HEK293 (cell line): ENCODE data around the gene EBF4.

Source experiments
- KLF8 ChIP-seq: fragments of 450-650 bp; formaldehyde crosslinking; IDR thresholded peaks from 2 replicates; pipeline ENCODE4 v1.5.1; 2016; ENCODE audit warnings: missing biosample characterization, missing genetic modification characterization
- KLF9 ChIP-seq: fragments of 450-650 bp; formaldehyde crosslinking; IDR thresholded peaks from 2 replicates; pipeline ENCODE4 v1.5.1; 2016; ENCODE audit warnings: missing biosample characterization, missing genetic modification characterization, low read depth
- SALL2 ChIP-seq: fragments of 450-650 bp; formaldehyde crosslinking; IDR thresholded peaks from 2 replicates; pipeline ENCODE4 v1.5.0; 2017; ENCODE audit warnings: missing biosample characterization, mild to moderate bottlenecking, missing genetic modification characterization, borderline replicate concordance
- TRIM28 ChIP-seq: IDR thresholded peaks from 2 replicates; pipeline ENCODE4 v1.6.1; 2011; ENCODE audit warnings: low read length, control low read depth, borderline replicate concordance
- ZBTB17 ChIP-seq: fragments of 450-650 bp; formaldehyde crosslinking; IDR thresholded peaks from 2 replicates; pipeline ENCODE4 v1.5.1; 2016; ENCODE audit warnings: missing biosample characterization, missing genetic modification characterization
- ZBTB21 ChIP-seq: fragments of 450-650 bp; formaldehyde crosslinking; IDR thresholded peaks from 2 replicates; pipeline ENCODE4 v1.5.1; 2017; ENCODE audit warnings: missing biosample characterization, missing genetic modification characterization
- ZBTB8A ChIP-seq: fragments of 450-650 bp; formaldehyde crosslinking; IDR thresholded peaks from 2 replicates; pipeline ENCODE4 v1.5.1; 2016; ENCODE audit warnings: missing biosample characterization, missing genetic modification characterization
- ZFP69B ChIP-seq: fragments of 450-650 bp; formaldehyde crosslinking; IDR thresholded peaks from 2 replicates; pipeline ENCODE4 v1.5.1; 2016; ENCODE audit warnings: missing biosample characterization, missing genetic modification characterization
- ZNF184 ChIP-seq: fragments of 450-650 bp; IDR thresholded peaks from 2 replicates; pipeline ENCODE4 v1.5.1; 2018; ENCODE audit warnings: missing biosample characterization, mild to moderate bottlenecking, missing genetic modification characterization
- ZNF2 ChIP-seq: fragments of 450-650 bp; formaldehyde crosslinking; IDR thresholded peaks from 2 replicates; pipeline ENCODE4 v1.5.1; 2016; ENCODE audit warnings: missing biosample characterization, missing genetic modification characterization
- ZNF302 ChIP-seq: fragments of 450-650 bp; formaldehyde crosslinking; IDR thresholded peaks from 2 replicates; pipeline ENCODE4 v1.5.1; 2016; ENCODE audit warnings: missing biosample characterization, missing genetic modification characterization, low read depth
- ZNF394 ChIP-seq: fragments of 450-650 bp; formaldehyde crosslinking; IDR thresholded peaks from 2 replicates; pipeline ENCODE4 v1.5.1; 2016; ENCODE audit warnings: missing biosample characterization, missing genetic modification characterization, mild to moderate bottlenecking, moderate library complexity, borderline replicate concordance
- ZNF544 ChIP-seq: fragments of 450-650 bp; formaldehyde crosslinking; IDR thresholded peaks from 2 replicates; pipeline ENCODE4 v1.5.0; 2017; ENCODE audit warnings: missing biosample characterization, missing genetic modification characterization
- ZNF560 ChIP-seq: fragments of 450-650 bp; formaldehyde crosslinking; IDR thresholded peaks from 2 replicates; pipeline ENCODE4 v1.5.1; 2017; ENCODE audit warnings: missing biosample characterization, missing genetic modification characterization, borderline replicate concordance
- ZNF561 ChIP-seq: fragments of 450-650 bp; IDR thresholded peaks from 2 replicates; pipeline ENCODE4 v1.5.1; 2018; ENCODE audit warnings: missing biosample characterization, missing genetic modification characterization, borderline replicate concordance
- ZNF629 ChIP-seq: fragments of 450-650 bp; formaldehyde crosslinking; IDR thresholded peaks from 2 replicates; pipeline ENCODE4 v1.5.1; 2017; ENCODE audit warnings: missing biosample characterization, missing genetic modification characterization
- ZNF664 ChIP-seq: fragments of 450-650 bp; formaldehyde crosslinking; IDR thresholded peaks from 2 replicates; pipeline ENCODE4 v1.5.1; 2016; ENCODE audit warnings: missing biosample characterization, missing genetic modification characterization
- ZNF701 ChIP-seq: fragments of 450-650 bp; formaldehyde crosslinking; IDR thresholded peaks from 2 replicates; pipeline ENCODE4 v1.5.1; 2016; ENCODE audit warnings: missing biosample characterization, missing genetic modification characterization
- TF ChIP-seq, protein P1 (sequence below): sonication (generic); formaldehyde crosslinking; IDR thresholded peaks from 2 replicates; pipeline ENCODE4 v1.8.1; 2022; ENCODE audit warnings: mild to moderate bottlenecking, moderate library complexity, missing genetic modification reagents
- TF ChIP-seq, protein P2 (sequence below): fragments of 450-650 bp; formaldehyde crosslinking; IDR thresholded peaks from 2 replicates; pipeline ENCODE4; 2016; ENCODE audit warnings: missing biosample characterization, missing genetic modification characterization
- TF ChIP-seq, protein P3 (sequence below): fragments of 450-650 bp; formaldehyde crosslinking; optimal IDR thresholded peaks from 2 replicates; pipeline ENCODE3; 2016; ENCODE audit warnings: missing biosample characterization, mild to moderate bottlenecking, missing genetic modification characterization
- TF ChIP-seq, protein P4 (sequence below): fragments of 450-650 bp; formaldehyde crosslinking; IDR thresholded peaks from 2 replicates; pipeline ENCODE4 v1.5.1; 2017; ENCODE audit warnings: missing biosample characterization, missing genetic modification characterization
- TF ChIP-seq, protein P5 (sequence below): fragments of 450-650 bp; formaldehyde crosslinking; IDR thresholded peaks from 2 replicates; pipeline ENCODE4 v1.5.1; 2016; ENCODE audit warnings: missing biosample characterization, missing genetic modification characterization
- TF ChIP-seq, protein P6 (sequence below): fragments of 450-650 bp; formaldehyde crosslinking; conservative IDR thresholded peaks from 2 replicates; pipeline ENCODE4 v1.5.1; 2016; ENCODE audit warnings: low read depth, missing biosample characterization, missing genetic modification characterization

EBF4 gene

DNA sequence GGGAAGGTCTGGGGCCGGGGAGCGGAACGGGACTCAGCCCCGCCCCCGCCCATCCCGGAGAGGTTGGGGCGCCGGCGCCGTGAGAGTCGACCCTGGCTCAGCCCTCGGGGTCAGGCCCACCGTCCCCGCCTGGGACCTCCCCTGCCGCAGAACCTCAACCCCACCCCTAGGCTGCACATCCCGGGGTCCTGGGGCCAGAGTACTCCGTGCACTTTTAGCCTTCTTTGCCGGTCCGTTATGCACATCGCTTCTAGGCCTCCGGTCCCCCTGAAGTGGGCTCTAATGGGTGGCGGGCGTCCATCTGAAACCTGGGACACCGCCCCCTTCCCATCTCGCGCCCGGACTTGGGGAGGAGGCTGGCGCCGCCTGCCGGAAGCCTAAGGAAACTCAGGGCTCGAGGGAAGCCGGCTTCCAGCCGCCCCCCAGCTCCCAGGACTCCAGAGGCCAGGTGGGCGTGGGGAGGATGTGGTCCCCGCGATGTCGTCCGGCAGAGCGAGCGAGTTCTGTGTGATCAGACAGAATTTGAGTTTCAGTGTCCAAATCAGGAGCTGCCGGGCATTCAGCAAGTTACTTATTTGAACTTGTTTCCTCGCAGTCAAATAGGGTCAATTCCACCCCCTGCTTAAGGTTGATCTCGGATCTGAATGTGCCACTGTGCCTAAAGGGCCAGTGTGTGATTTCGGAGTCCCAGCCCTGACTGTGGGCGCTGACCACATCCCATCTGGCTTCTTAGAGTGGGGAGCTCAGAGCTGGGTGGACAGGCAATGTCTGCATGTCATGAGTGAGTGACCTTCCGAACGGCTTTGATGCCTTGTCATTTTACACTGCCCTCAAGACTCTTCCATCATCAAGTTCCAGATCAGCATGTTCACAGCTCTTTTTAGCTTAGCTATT lies 60.2 kb downstream of the EBF4 start (continued):
- TF ChIP-seq, protein P1, sequence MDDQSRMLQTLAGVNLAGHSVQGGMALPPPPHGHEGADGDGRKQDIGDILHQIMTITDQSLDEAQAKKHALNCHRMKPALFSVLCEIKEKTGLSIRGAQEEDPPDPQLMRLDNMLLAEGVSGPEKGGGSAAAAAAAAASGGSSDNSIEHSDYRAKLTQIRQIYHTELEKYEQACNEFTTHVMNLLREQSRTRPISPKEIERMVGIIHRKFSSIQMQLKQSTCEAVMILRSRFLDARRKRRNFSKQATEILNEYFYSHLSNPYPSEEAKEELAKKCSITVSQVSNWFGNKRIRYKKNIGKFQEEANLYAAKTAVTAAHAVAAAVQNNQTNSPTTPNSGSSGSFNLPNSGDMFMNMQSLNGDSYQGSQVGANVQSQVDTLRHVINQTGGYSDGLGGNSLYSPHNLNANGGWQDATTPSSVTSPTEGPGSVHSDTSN (CRISPR knock-in tag): no peak
- TF ChIP-seq ZFP69B (tag by site-specific recombination) (0 out of 2 replicates have a peak, but pooled peaks have one; percentile 12), ZNF394 (tag by site-specific recombination) (no peak), TRIM28 (no peak), ZBTB17 (tag by site-specific recombination) (peak; percentile 44; the same call in 1 of the 2 replicates), ZNF561 (tag by site-specific recombination) (no peak), ZNF544 (tag by site-specific recombination) (no peak), KLF8 (tag by site-specific recombination) (peak; percentile 72), ZBTB8A (tag by site-specific recombination) (peak; percentile 92), ZNF701 (tag by site-specific recombination) (no peak), ZNF184 (tag by site-specific recombination) (no peak), ZNF560 (no peak), ZNF2 (tag by site-specific recombination) (peak; percentile 49; the same call in 1 of the 2 replicates), ZNF664 (tag by site-specific recombination) (no peak), SALL2 (no peak), KLF9 (tag by site-specific recombination) (peak; percentile 91), ZBTB21 (tag by site-specific recombination) (no peak), ZNF302 (tag by site-specific recombination) (no peak), ZNF629 (tag by site-specific recombination) (no peak)
- TF ChIP-seq, protein P2, sequence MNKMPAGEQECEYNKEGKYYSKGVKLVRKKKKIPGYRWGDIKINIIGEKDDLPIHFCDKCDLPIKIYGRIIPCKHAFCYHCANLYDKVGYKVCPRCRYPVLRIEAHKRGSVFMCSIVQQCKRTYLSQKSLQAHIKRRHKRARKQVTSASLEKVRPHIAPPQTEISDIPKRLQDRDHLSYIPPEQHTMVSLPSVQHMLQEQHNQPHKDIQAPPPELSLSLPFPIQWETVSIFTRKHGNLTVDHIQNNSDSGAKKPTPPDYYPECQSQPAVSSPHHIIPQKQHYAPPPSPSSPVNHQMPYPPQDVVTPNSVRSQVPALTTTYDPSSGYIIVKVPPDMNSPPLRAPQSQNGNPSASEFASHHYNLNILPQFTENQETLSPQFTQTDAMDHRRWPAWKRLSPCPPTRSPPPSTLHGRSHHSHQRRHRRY: no peak
- TF ChIP-seq, protein P3, sequence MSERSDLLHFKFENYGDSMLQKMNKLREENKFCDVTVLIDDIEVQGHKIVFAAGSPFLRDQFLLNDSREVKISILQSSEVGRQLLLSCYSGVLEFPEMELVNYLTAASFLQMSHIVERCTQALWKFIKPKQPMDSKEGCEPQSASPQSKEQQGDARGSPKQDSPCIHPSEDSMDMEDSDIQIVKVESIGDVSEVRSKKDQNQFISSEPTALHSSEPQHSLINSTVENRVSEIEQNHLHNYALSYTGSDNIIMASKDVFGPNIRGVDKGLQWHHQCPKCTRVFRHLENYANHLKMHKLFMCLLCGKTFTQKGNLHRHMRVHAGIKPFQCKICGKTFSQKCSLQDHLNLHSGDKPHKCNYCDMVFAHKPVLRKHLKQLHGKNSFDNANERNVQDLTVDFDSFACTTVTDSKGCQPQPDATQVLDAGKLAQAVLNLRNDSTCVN (tag by site-specific recombination): peak; percentile 72
- TF ChIP-seq, protein P4, sequence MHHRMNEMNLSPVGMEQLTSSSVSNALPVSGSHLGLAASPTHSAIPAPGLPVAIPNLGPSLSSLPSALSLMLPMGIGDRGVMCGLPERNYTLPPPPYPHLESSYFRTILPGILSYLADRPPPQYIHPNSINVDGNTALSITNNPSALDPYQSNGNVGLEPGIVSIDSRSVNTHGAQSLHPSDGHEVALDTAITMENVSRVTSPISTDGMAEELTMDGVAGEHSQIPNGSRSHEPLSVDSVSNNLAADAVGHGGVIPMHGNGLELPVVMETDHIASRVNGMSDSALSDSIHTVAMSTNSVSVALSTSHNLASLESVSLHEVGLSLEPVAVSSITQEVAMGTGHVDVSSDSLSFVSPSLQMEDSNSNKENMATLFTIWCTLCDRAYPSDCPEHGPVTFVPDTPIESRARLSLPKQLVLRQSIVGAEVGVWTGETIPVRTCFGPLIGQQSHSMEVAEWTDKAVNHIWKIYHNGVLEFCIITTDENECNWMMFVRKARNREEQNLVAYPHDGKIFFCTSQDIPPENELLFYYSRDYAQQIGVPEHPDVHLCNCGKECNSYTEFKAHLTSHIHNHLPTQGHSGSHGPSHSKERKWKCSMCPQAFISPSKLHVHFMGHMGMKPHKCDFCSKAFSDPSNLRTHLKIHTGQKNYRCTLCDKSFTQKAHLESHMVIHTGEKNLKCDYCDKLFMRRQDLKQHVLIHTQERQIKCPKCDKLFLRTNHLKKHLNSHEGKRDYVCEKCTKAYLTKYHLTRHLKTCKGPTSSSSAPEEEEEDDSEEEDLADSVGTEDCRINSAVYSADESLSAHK: no peak
- TF ChIP-seq, protein P5, sequence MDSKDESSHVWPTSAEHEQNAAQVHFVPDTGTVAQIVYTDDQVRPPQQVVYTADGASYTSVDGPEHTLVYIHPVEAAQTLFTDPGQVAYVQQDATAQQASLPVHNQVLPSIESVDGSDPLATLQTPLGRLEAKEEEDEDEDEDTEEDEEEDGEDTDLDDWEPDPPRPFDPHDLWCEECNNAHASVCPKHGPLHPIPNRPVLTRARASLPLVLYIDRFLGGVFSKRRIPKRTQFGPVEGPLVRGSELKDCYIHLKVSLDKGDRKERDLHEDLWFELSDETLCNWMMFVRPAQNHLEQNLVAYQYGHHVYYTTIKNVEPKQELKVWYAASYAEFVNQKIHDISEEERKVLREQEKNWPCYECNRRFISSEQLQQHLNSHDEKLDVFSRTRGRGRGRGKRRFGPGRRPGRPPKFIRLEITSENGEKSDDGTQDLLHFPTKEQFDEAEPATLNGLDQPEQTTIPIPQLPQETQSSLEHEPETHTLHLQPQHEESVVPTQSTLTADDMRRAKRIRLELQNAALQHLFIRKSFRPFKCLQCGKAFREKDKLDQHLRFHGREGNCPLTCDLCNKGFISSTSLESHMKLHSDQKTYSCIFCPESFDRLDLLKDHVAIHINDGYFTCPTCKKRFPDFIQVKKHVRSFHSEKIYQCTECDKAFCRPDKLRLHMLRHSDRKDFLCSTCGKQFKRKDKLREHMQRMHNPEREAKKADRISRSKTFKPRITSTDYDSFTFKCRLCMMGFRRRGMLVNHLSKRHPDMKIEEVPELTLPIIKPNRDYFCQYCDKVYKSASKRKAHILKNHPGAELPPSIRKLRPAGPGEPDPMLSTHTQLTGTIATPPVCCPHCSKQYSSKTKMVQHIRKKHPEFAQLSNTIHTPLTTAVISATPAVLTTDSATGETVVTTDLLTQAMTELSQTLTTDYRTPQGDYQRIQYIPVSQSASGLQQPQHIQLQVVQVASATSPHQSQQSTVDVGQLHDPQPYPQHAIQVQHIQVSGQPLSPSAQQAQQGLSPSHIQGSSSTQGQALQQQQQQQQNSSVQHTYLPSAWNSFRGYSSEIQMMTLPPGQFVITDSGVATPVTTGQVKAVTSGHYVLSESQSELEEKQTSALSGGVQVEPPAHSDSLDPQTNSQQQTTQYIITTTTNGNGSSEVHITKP: no peak
- TF ChIP-seq, protein P6, sequence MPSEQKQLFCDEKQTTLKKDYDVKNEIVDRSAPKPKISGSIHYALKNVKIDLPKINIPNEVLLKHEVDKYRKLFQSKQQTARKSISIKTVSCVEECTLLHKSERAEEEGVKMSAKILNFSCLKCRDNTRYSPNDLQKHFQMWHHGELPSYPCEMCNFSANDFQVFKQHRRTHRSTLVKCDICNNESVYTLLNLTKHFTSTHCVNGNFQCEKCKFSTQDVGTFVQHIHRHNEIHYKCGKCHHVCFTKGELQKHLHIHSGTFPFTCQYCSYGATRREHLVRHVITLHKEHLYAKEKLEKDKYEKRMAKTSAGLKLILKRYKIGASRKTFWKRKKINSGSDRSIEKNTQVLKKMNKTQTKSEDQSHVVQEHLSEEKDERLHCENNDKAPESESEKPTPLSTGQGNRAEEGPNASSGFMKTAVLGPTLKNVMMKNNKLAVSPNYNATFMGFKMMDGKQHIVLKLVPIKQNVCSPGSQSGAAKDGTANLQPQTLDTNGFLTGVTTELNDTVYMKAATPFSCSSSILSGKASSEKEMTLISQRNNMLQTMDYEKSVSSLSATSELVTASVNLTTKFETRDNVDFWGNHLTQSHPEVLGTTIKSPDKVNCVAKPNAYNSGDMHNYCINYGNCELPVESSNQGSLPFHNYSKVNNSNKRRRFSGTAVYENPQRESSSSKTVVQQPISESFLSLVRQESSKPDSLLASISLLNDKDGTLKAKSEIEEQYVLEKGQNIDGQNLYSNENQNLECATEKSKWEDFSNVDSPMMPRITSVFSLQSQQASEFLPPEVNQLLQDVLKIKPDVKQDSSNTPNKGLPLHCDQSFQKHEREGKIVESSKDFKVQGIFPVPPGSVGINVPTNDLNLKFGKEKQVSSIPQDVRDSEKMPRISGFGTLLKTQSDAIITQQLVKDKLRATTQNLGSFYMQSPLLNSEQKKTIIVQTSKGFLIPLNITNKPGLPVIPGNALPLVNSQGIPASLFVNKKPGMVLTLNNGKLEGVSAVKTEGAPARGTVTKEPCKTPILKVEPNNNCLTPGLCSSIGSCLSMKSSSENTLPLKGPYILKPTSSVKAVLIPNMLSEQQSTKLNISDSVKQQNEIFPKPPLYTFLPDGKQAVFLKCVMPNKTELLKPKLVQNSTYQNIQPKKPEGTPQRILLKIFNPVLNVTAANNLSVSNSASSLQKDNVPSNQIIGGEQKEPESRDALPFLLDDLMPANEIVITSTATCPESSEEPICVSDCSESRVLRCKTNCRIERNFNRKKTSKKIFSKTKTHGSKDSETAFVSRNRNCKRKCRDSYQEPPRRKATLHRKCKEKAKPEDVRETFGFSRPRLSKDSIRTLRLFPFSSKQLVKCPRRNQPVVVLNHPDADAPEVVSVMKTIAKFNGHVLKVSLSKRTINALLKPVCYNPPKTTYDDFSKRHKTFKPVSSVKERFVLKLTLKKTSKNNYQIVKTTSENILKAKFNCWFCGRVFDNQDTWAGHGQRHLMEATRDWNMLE (tag by site-specific recombination): no peak
